Putamen (tissue), 1 donor: ENCODE results near the gene TVP23C.
"Not testable (repeated sequence)": the region's sequence is repeated elsewhere in the genome, so short reads cannot be mapped to it uniquely, and the experiment has no call there.

Experiments
- DNase-seq: peaks from one replicate; pipeline ENCODE4 v3.0.0-alpha.2; 2016; ENCODE audit warnings: low spot score

TVP23C gene

GRCh38 chr17:15526292-15527218 is 36.7 kb downstream of the TVP23C start:
- peak; percentile 69 for DNase-seq

GRCh38 chr17:15524990-15525985 is 38.0 kb downstream of the TVP23C start:
- DNase-seq = not testable (repeated sequence)

GRCh38 chr17:15516150-15516549 is 47.1 kb downstream of the TVP23C start:
- no peak for DNase-seq

GRCh38 chr17:15514469-15514868 is 48.8 kb downstream of the TVP23C start:
- DNase-seq = no peak

GRCh38 chr17:15513856-15514459 is 49.3 kb downstream of the TVP23C start:
- DNase-seq = no peak

GRCh38 chr17:15513058-15513791 is 50.1 kb downstream of the TVP23C start:
- DNase-seq = peak; percentile 71

GRCh38 chr17:15512071-15512709 is 51.1 kb downstream of the TVP23C start:
- no peak for DNase-seq

- DNase-seq = no peak
Observed at GRCh38 chr17:15511142-15511541, 52.1 kb downstream of the TVP23C start.

- DNase-seq = no peak
Observed at GRCh38 chr17:15510361-15510760, 52.9 kb downstream of the TVP23C start.

- DNase-seq = no peak
Observed at GRCh38 chr17:15509095-15509494, 54.2 kb downstream of the TVP23C start.

- DNase-seq = no peak
Observed at GRCh38 chr17:15508466-15508865, 54.8 kb downstream of the TVP23C start.

- no peak for DNase-seq
Observed at GRCh38 chr17:15507896-15508295, 55.4 kb downstream of the TVP23C start.

- no peak for DNase-seq
Observed at GRCh38 chr17:15507001-15507400, 56.3 kb downstream of the TVP23C start.

GRCh38 chr17:15505708-15506107 is 57.6 kb downstream of the TVP23C start:
- DNase-seq = not testable (repeated sequence)

GRCh38 chr17:15503731-15504130 is 59.6 kb downstream of the TVP23C start:
- DNase-seq = no peak

GRCh38 chr17:15502369-15503112 is 60.7 kb downstream of the TVP23C start:
- peak; percentile 87 for DNase-seq

- DNase-seq = no peak
Observed at GRCh38 chr17:15501793-15502192, 61.5 kb downstream of the TVP23C start.

GRCh38 chr17:15501282-15501681 is 62.0 kb downstream of the TVP23C start:
- no peak for DNase-seq

- DNase-seq = no peak
Observed at GRCh38 chr17:15498107-15498506, 65.2 kb downstream of the TVP23C start.
